SK-MEL-5 (cell line): ENCODE data around the gene TAS1R3. TPM values are rescaled to one million over a fixed set of nuclear protein-coding genes. Genes with fewer than 3 reads are reported as not detected.

Experiments
- DNase-seq: peaks from one replicate; pipeline ENCODE4 v3.0.0-alpha.2; 2016; ENCODE audit warnings: low read depth, low spot score
- in situ Hi-C: cut with HindIII; loops from 2 replicates; pipeline ENCODE4 v1.10.0; 2016; ENCODE audit warnings: low sequenced_read_pairs, high pct_unique_total_duplicates, low pct_unique_long_range_greater_than_20kb
- polyA plus RNA-seq, 2 experiments: library from polyadenylated mRNA; depleted of rRNA; stranded (reverse); fragments of >200 nt; gene quantifications; 2 replicates each; pipeline ENCODE4 v1.2.3, GENCODE V29; 2015
- total RNA-seq: library from RNA; depleted of rRNA; stranded (reverse); fragments of >200 nt; shearing (Covaris generic); gene quantifications from 2 replicates; pipeline ENCODE4 v1.2.3, GENCODE V29; 2014; rRNA removed

TAS1R3 gene
- total RNA-seq = not detected in 2 replicates
- polyA plus RNA-seq (2015; cell fraction: cytosol; rRNA removed) = 0.03 and 0.04 TPM in 2 replicates
- polyA plus RNA-seq (2015; cell fraction: nucleus; rRNA removed) = 0.14 TPM in 1 of 2 replicates, not detected in the other

DNA sequence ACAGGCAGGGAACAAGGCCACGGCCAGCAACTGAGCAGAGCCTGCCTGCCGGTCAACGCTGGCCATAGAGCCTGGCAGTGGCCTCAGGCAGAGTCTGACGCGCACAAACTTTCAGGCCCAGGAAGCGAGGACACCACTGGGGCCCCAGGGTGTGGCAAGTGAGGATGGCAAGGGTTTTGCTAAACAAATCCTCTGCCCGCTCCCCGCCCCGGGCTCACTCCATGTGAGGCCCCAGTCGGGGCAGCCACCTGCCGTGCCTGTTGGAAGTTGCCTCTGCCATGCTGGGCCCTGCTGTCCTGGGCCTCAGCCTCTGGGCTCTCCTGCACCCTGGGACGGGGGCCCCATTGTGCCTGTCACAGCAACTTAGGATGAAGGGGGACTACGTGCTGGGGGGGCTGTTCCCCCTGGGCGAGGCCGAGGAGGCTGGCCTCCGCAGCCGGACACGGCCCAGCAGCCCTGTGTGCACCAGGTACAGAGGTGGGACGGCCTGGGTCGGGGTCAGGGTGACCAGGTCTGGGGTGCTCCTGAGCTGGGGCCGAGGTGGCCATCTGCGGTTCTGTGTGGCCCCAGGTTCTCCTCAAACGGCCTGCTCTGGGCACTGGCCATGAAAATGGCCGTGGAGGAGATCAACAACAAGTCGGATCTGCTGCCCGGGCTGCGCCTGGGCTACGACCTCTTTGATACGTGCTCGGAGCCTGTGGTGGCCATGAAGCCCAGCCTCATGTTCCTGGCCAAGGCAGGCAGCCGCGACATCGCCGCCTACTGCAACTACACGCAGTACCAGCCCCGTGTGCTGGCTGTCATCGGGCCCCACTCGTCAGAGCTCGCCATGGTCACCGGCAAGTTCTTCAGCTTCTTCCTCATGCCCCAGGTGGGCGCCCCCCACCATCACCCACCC, at the start of gene TAS1R3:
TSS of gene TAS1R3 (plus strand) at position 213 of the 898 bp plus-strand sequence. CDS start at position 279, 66 bp downstream.
- in situ Hi-C loops = no loop called here
- DNase-seq = no peak

DNA sequence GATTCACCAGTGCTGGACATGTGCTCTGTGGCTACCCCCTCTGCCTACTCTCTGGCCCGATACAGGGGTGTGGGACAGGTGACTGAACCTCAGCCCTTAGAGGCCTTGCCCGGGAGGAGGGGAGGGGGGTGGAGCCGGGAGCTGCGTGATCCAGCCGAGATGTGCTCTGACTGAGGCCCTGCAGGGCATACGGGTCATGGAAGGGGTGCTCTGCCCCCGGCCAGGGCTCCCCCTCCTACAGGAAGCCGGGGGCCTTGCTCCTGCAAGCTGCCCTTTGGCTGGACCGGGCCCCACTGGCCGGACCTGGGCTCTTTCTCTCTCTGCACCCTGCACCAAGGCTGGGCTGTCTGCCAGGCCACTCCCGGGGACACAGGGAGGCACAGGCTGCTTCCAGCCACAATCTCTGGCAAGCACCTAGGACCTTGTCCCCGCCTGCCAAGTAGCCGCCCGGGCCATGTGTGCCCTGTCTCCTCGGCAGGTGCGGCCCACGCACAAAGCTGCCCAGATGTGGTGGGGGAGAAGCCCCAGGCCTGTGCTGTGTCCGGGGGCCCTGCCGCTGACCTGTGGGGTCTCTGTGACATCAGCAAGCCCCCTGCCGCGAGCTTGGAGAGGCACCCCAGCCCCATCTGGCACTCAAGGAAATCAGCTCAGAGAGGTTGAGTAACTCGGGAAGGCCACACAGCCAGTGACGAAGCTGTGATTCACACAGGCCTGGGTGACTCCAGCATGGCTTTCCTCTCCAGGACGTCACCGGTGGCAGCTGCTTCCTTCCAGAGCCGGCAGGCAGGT, 49.4 kb upstream of the TAS1R3 start:
- in situ Hi-C loops = no loop called here
- DNase-seq = no peak

DNA sequence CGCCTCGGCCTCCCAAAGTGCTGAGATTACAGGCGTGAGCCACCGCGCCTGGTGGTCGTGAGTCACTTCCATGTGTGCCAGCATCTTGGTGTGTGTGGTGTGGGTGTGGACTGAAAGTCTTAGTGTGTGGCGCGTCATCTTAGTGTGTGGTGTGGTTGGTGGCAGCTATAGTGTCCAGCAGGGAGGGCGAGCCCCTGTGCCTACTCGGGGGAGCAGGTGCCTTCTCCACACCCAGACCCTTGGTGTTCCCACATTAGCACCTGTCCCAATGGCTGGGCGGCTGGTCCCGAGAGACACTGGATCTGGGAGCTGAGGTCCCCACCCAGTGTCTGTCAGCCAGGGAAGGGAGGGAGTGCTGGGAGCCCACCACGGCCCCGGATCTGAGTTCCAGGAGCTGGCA, 48.1 kb upstream of the TAS1R3 start:
- in situ Hi-C loops = no loop called here
- no peak for DNase-seq

DNA sequence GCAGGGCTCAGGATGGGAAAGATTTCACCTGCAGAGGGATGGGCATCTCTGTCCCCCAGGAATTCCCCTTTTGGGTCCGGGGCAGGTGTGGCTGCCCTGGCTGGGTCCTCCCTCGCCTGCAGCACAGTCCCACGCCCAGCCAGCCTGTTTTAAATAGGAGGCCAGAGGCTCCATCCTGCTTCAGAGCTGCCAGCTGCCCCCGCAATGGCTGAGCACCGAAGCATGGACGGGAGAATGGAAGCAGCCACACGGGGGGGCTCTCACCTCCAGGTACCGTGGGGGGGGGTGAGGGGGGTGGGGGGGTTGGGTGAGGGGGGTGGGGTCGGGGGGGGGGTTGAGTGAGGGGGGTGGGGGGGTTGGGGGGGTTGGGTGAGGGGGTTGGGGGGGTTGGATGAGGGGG, 47.3 kb upstream of the TAS1R3 start:
- DNase-seq = no peak
- in situ Hi-C loops = no loop called here

DNA sequence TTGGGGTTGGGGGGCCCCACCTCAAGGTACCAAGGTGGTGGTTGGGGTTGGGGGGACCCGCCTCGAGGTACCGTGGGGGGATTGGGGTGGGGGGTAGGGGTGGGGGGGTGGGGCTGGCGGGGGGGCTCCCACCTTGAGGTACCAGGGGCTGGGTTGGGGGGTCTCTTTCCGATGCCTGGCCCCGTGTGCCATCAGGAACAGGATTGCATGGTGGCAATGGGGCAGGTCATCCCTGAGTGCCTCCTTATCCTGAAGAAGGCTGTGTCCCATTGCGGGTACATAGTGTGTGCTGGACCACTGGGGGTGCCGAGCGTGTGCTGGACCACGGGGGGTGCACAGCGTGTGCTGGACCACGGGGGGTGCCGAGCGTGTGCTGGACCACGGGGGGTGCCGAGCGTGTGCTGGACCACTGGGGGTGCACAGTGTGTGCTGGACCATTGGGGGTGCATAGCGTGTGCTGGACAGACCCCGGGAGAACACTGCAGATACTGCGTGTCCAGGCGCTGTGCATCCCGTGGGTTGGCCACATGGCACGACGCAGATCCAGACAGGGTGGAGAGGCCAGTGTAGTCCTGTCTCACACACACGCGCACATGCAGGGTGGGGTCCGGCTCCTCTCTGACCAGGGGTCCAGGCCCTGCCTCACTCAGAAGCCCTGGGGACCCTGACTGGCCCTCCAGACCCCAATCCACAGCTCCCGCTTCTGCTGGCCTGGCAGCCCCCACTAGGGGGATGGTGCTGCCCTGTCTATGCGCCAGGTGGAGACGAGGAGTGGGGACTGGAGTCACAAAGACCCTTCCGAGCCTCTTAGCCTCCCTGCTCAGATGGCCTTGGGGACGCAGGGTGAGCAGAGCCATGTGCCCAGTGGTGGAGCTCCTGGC, 46.6 kb upstream of the TAS1R3 start:
- in situ Hi-C loops = no loop called here
- DNase-seq = no peak

DNA sequence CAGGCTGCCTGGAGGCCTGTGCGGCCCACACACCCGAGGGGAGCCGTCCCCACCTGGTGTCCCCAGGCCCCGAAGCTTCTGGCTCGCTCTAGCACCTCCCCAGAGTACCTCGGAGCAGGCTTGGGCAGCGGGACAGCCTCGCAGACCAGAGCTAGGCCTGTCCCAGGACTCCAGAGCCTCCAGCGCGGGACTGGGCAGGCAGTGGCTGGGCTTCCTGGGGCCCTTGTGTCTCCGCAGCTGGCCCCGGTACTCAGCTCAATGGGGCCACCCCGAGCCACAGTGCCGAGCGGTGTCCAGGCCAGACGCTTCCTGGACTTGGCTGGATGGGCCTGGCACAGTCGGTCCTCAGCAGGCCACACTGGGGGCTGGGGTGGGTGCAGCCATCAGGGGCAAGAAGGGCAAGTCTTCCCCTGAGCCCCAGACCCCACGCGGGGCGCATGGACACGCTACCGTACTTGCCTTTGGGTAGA, 45.9 kb upstream of the TAS1R3 start:
- DNase-seq = no peak
- in situ Hi-C loops = no loop called here

DNA sequence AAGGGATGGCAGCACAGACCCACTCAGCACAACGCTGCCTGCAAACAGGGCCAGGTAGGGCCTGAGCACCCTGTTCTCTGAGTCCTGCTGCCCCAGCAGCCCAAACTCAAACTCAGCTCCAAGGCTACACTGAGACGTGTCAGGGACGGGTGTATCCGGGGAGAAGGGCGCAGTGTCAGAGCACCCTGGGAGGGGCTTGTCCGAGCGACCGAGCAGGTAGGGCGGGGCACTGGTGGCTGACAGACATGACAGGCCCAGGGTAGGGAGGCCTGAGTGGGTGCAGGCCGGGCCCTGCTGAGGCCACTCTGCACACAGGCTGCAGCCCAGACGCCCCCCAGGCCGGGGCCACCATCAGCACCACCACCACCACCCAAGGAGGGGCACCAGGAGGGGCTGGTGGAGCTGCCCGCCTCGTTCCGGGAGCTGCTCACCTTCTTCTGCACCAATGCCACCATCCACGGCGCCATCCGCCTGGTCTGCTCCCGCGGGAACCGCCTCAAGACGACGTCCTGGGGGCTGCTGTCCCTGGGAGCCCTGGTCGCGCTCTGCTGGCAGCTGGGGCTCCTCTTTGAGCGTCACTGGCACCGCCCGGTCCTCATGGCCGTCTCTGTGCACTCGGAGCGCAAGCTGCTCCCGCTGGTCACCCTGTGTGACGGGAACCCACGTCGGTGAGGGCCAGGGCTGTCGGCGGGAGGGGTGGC, 45.3 kb upstream of the TAS1R3 start:
- DNase-seq = no peak
- in situ Hi-C loops = no loop called here

DNA sequence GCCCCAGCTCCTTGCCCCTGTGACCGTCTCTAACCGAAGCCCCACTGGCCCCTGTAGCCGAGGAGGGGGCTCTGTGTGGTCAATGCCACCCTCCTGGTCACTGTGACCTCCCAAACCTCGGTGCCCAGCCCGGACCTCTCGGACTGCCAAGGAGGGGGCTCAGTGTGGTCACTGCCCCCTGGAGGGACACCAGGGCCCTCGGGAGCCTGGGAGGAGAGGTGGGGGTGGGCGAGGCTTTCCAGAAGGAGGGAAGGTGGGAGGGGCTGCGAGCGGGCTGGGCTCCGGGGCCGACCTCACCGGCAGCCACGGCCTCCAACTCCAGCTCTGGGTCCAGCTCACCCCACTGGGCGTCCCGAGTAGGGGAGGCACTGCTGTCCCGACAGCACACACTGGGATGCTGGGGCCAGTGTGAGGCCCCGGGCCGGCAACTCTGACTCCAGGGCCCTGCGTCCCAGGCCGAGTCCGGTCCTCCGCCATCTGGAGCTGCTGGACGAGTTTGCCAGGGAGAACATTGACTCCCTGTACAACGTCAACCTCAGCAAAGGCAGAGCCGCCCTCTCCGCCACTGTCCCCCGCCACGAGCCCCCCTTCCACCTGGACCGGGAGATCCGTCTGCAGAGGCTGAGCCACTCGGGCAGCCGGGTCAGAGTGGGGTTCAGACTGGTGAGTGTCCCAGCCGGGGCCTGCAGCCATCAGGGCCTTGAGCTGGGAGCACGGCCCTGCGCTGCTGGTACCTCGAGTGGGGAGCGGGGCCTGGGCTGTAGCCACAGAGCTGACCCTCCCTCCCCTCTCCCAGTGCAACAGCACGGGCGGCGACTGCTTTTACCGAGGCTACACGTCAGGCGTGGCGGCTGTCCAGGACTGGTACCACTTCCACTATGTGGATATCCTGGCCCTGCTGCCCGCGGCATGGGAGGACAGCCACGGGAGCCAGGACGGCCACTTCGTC, 44.5 kb upstream of the TAS1R3 start:
- DNase-seq = no peak
- in situ Hi-C loops = no loop called here

DNA sequence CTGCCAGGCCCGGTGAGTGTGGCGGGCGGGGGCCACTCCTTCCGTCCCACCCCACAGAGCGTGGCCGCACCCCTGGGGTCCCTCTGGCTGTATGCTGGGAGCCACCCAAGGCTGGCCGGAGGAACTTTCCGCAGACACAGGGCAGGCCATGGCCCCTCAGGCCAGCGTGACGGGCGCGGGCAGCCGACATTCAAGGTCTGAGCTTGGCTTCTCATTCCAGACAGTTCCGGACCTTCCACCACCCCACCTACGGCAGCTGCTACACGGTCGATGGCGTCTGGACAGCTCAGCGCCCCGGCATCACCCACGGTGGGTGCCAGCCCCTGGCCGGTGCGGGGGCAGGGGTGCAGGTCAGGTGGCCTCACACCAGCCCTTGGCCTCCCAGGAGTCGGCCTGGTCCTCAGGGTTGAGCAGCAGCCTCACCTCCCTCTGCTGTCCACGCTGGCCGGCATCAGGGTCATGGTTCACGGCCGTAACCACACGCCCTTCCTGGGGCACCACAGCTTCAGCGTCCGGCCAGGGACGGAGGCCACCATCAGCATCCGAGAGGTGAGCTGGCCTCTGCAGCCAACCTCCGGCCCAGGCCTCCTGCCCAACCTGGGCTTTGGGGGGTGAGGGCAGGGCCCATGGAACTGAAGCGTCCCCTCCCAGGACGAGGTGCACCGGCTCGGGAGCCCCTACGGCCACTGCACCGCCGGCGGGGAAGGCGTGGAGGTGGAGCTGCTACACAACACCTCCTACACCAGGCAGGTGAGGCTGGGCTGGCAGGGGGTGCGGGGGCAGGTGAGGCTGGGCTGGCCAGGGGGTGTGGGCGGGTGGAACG, 43.6 kb upstream of the TAS1R3 start:
- in situ Hi-C loops = no loop called here
- DNase-seq = no peak

DNA sequence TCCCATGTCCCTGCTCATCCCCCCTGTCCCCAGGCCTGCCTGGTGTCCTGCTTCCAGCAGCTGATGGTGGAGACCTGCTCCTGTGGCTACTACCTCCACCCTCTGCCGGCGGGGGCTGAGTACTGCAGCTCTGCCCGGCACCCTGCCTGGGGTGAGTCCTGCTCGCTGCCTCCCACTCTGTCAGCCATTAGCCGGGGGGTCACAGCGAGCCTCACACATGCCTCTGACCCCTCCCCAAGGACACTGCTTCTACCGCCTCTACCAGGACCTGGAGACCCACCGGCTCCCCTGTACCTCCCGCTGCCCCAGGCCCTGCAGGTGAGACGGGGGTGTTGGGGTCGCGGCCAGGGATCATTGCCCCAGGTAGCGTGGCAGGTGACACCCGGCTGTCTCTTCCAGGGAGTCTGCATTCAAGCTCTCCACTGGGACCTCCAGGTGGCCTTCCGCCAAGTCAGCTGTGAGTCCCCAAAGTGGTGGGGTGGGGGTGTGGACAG, 40.8 kb upstream of the TAS1R3 start:
- peak; percentile 65 for DNase-seq
- in situ Hi-C loops = no loop called here

DNA sequence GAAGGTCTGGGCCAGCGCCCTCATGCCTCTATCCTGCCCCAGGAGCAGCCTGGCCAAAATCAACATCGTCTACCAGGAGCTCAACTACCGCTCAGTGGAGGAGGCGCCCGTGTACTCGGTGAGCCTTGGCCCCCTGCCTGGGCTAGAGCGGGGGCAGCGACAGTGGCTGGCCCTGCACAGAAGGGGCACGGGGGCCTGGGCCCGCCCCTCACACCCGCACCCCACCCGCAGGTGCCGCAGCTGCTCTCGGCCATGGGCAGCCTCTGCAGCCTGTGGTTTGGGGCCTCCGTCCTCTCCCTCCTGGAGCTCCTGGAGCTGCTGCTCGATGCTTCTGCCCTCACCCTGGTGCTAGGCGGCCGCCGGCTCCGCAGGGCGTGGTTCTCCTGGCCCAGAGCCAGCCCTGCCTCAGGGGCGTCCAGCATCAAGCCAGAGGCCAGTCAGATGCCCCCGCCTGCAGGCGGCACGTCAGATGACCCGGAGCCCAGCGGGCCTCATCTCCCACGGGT, 40.0 kb upstream of the TAS1R3 start:
- in situ Hi-C loops = no loop called here
- no peak for DNase-seq

DNA sequence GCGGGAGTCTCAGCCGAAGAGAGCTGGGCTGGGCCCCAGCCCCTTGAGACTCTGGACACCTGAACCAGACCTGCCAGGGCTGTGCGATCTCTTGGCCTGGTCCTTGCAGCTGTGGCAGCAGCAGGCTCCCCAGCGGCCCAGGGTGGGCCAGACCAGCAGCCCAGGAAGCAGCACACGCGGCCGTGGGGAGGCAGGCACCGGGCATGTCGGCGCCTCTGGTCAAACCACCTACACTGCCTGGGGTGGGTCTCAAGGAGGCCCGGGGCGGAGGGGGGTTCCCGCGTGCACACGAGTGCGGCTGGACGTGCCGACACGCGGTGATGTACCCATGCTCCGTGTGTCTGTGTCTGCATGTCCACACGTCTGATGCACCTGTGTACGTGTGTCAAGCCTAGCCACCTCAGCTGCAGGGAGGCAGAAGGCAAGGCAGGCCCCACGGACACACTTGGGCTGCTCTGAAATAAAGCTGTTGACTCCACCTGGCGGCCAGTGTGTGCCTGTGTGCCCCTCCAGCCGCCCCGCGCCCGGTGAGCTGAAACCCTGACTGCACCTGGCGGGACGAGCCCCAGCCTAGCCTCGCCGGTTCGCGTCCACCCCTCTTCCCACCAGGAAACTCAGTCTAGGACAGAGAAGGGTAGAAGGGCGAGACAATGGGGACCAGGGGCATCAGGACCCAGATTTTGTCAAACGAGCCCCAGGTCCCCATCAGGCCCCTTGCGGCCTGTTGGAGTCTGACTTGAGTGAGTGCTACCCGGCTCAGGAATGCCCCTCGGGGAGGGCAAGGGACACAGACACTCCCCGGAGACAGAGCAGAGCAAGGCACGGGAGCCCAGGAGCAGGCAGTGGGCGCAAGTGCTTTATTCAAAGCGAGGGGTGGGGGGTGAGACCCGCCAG, 39.3 kb upstream of the TAS1R3 start:
- in situ Hi-C loops = no loop called here
- DNase-seq = peak; percentile 59

DNA sequence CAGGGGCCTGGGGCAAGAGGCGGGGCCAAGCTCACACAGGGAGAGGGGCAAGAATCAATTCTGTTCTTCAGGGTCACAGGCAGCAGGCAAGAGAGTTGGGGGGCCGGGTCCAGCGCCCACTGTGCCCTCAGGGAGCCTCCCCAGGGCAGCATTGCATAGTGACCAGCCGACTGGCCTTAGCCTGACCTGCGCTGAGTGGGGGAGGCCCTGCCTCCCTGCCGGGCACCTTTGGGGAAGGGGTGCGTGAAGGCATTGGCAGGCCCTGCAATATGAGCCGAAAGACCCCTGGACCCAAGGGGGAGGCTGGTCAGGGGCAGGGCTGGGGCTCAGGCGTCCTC, 38.7 kb upstream of the TAS1R3 start:
- no peak for DNase-seq
- in situ Hi-C loops = no loop called here

DNA sequence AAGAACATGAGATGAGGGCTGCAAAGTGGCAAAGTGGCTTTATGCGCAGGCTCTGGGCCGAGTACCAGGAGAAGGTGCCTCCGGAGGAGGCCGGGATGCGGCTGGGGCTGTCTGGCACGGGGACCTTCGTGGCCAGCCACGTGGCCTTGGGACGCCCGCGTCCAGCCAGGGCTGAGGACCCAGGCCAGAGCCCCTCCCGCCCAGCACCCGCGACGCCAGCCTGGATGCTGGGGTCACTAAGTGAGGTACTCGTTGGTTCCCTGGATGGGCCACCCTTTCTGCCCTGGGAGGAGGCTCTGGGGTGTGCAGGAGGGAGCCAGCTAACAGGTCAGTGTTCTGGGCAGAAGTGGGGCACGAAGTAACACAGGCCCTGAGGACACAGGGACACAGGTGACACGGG, 38.2 kb upstream of the TAS1R3 start:
- DNase-seq = no peak
- in situ Hi-C loops = no loop called here
